ENCODE measurements around the gene C16orf78.

Gene C16orf78

DNA sequence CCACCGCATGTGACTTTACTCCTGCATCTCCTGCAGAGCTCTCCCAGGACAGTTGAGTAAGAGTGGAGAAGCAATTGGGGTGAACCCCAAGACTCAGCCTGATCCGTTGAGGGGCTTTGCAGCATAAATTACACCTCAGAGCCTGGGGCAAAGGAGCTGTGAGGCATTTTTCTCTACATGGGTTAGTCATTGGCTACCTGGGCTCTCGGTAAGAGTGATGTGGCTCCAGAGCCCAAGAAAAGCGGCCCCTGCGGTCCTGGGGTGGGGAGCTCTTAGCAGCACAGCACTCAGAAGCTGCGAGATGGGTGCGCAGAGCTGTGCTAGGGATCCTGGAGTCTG, 40.4 kb upstream of the C16orf78 start:
- TF ChIP-seq, protein P1, sequence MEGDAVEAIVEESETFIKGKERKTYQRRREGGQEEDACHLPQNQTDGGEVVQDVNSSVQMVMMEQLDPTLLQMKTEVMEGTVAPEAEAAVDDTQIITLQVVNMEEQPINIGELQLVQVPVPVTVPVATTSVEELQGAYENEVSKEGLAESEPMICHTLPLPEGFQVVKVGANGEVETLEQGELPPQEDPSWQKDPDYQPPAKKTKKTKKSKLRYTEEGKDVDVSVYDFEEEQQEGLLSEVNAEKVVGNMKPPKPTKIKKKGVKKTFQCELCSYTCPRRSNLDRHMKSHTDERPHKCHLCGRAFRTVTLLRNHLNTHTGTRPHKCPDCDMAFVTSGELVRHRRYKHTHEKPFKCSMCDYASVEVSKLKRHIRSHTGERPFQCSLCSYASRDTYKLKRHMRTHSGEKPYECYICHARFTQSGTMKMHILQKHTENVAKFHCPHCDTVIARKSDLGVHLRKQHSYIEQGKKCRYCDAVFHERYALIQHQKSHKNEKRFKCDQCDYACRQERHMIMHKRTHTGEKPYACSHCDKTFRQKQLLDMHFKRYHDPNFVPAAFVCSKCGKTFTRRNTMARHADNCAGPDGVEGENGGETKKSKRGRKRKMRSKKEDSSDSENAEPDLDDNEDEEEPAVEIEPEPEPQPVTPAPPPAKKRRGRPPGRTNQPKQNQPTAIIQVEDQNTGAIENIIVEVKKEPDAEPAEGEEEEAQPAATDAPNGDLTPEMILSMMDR (IDR thresholded peaks at IDR 0.05; ENCODE audit: low read depth, low read length) = no peak
- in situ Hi-C loops (cut with HindIII; ENCODE audit: low sequenced_read_pairs) = no loop called here
- no peak overlapping the region for H3K4me3 ChIP-seq (ENCODE audit: low read depth, low read length)
- no peak for DNase-seq (ENCODE audit: low read depth, low spot score)

DNA sequence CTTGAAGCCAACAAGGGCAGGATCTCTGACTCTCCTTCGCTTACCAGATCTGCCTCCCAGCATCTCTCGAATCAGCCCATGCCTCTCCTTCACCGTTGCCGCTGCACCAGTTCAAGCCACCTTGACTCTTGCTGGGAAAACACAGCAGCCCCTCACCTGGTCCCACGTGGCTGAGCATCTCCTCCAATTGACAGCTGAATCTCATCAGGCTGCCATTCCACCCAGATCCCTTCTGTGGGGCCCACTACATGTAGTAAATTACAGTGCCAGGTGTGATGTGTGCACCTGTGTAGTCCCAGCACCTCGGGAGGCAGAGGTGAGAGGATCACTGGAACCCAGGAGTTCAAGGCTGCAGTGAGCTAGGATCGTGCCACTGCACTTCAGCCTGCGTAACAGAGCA, 37.8 kb upstream of the C16orf78 start:
- in situ Hi-C loops (cut with HindIII; ENCODE audit: low sequenced_read_pairs) = no loop called here
- no peak for DNase-seq (ENCODE audit: low read depth, low spot score)
- no peak overlapping the region for H3K4me3 ChIP-seq (ENCODE audit: low read depth, low read length)
- TF ChIP-seq, protein P1 (IDR thresholded peaks at IDR 0.05; ENCODE audit: low read depth, low read length) = no peak

DNA sequence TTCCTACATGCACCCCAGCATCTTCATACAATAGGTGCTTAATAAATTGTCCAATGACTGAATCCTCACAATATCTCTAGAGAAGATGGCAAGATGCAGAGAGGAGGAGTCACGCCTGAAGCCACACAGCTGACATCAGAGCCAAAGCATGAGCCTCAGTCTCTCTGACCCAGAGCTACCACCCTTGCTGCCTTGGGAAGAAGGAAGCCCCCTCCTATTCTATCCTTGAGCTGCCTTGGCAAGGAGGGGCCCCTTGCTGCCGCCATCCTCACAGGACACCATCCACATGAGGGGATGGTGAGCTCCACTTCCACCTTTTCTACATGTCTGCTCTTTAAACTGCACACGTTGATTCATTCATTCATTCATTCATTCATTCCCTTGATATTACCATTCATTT, 37.0 kb upstream of the C16orf78 start:
- TF ChIP-seq, protein P1 (IDR thresholded peaks at IDR 0.05; ENCODE audit: low read depth, low read length) = no peak
- no peak overlapping the region for H3K4me3 ChIP-seq (ENCODE audit: low read depth, low read length)
- in situ Hi-C loops (cut with HindIII; ENCODE audit: low sequenced_read_pairs) = no loop called here
- no peak for DNase-seq (ENCODE audit: low read depth, low spot score)

DNA sequence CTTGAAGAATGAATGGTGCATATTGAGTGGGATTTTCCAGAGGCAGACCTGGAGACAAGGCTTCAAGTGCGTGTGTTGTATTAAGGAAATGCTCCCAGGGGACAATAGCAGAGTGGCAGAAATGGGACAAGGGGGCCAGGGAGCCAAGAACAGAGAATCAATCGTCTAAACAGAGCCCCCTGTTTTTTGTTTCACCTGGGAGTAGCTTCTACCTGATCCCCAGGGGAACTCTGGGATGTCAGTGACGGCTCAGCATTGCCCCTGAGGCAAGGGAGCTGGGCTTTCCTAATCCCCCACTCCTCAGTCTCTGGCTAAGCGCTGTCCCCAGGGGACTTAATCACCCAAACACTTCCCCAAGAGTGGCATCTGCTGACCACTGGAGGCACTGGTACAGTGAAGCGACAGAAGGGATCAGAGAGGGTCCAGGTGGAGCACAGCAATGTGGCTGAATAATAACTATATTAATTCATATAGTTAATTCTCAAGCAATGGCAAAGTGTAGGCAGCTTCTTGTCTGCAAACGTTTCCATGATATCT, 35.7 kb upstream of the C16orf78 start:
- in situ Hi-C loops (cut with HindIII; ENCODE audit: low sequenced_read_pairs) = no loop called here
- TF ChIP-seq, protein P1 (IDR thresholded peaks at IDR 0.05; ENCODE audit: low read depth, low read length) = no peak
- H3K4me3 ChIP-seq (ENCODE audit: low read depth, low read length) = no peak overlapping the region
- no peak for DNase-seq (ENCODE audit: low read depth, low spot score)

DNA sequence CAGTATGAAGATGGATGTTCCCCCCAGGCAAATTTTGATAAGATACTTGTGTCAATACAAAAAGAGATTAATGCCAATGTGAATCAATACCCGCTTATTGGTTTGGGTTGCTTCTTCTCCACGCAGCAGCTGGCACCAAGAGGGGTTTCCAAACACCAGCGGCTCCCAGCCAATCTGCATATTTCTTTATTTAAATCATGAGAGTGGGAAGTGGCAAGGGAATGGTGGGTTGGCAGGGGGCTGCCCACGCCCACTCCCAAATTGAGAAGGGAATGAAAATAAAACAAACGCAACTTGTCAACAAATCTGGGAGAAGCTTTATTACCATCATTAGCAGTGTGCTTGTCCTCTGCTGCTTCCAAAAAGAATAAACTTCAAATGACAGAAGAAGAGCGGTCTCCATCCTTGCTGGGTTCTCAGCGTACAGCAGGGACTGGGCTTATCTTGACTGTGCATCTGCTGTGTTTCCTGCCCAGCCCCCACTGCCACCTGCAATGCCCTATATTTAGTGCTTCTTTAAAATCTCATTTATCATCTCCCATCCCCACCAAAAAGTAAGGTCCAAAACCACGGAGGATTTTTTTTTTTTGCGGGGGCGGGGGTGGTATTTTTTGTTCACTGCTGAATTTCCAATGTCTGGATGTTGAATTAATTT, 34.9 kb upstream of the C16orf78 start:
- DNase-seq (ENCODE audit: low read depth, low spot score) = no peak
- in situ Hi-C loops (cut with HindIII; ENCODE audit: low sequenced_read_pairs) = no loop called here
- TF ChIP-seq, protein P1 (IDR thresholded peaks at IDR 0.05; ENCODE audit: low read depth, low read length) = no peak
- no peak overlapping the region for H3K4me3 ChIP-seq (ENCODE audit: low read depth, low read length)

DNA sequence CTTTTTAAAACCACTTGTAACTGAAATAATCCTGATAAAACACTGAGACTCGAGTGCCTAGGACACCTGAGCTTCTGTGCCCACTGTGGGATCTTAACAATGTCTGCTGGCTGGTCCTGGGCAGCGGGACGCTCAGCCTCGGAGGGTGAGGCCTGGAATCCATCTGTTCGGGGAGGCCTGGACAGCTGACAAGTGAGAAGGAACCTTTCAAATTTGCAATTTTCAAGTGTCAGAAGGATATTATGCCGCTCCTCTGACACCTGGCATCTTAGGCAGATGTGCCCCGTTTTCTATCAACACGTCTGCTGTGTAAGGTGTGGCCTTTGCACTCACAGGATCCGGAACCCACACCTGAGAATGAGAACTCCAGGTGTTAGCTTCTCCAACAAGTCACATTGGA, 33.1 kb upstream of the C16orf78 start:
- TF ChIP-seq, protein P1 (IDR thresholded peaks at IDR 0.05; ENCODE audit: low read depth, low read length) = no peak
- H3K4me3 ChIP-seq (ENCODE audit: low read depth, low read length) = no peak overlapping the region
- in situ Hi-C loops (cut with HindIII; ENCODE audit: low sequenced_read_pairs) = no loop called here
- DNase-seq (ENCODE audit: low read depth, low spot score) = no peak

All from astrocyte of the spinal cord (primary cell).